Hair follicular keratinocyte (primary cell): ENCODE measurements around the gene SPA17. TPM values are rescaled to one million over a fixed set of nuclear protein-coding genes. Genes with fewer than 3 reads are reported as not detected.

Experiments used
- total RNA-seq: library from RNA; depleted of rRNA; stranded (reverse); fragments of >200 nt; gene quantifications from 2 replicates; pipeline ENCODE4 v1.2.3, GENCODE V29; 2015

The SPA17 gene
- 21.6 and 28.0 TPM in 2 replicates for total RNA-seq

GRCh38 chr11:124673333-124674167 lies at the start of gene SPA17, which contains the start of gene SIAE:
TSS of gene SPA17 (plus strand) at chr11:124673904. CDS start at chr11:124675265, 1,361 bp downstream.
TSS of gene SIAE (minus strand) at chr11:124673739. CDS start at chr11:124673708, 31 bp downstream.

GRCh38 chr11:124739479-124740276 lies 66.0 kb downstream of the SPA17 start, which contains the start of gene NRGN:
TSS of gene NRGN (plus strand) at chr11:124739942. CDS start at chr11:124740085, 143 bp downstream.

Other genes with a start within 250 kb of the SPA17 start
- gene OR8B4, start 249.0 kb upstream of the SPA17 start, total RNA-seq = not detected in 2 replicates
- not detected in 2 replicates for gene OR8B8, start 228.2 kb upstream of the SPA17 start, total RNA-seq
- not detected in 2 replicates for gene OR8B12, start 130.2 kb upstream of the SPA17 start, total RNA-seq
- not detected in 2 replicates for gene OR8A1, start 103.9 kb upstream of the SPA17 start, total RNA-seq
- not detected in 2 replicates for gene PANX3, start 62.5 kb upstream of the SPA17 start, total RNA-seq
- gene TBRG1, start 51.0 kb upstream of the SPA17 start, total RNA-seq = 19.3 and 19.7 TPM in 2 replicates
- gene SIAE, start 165 bp upstream of the SPA17 start, total RNA-seq = 9.6 and 10.1 TPM in 2 replicates
- 0.15 and 0.39 TPM in 2 replicates for gene NRGN, start 66.0 kb downstream of the SPA17 start, total RNA-seq
- gene VSIG2, start 78.4 kb downstream of the SPA17 start, total RNA-seq = not detected in 2 replicates
- gene ESAM, start 88.4 kb downstream of the SPA17 start, total RNA-seq = not detected in 2 replicates
- 3.4 TPM in 2 replicates for gene MSANTD2, start 126.5 kb downstream of the SPA17 start, total RNA-seq
- gene ROBO3, start 191.5 kb downstream of the SPA17 start, total RNA-seq = 34.8 and 59.5 TPM in 2 replicates
- gene ROBO4, start 224.0 kb downstream of the SPA17 start, total RNA-seq = 5.8 and 6.8 TPM in 2 replicates
- gene HEPN1, start 245.3 kb downstream of the SPA17 start, total RNA-seq = not detected in 2 replicates